Panc1 (cell line): ENCODE results near the gene NCOA4.
"Not testable (repeated sequence)": the region's sequence is repeated elsewhere in the genome, so short reads cannot be mapped to it uniquely, and the experiment has no call there.

Experiments
- POLR2AphosphoS5 ChIP-seq: IDR thresholded peaks from 2 replicates; pipeline ENCODE4 v1.6.1; 2012; ENCODE audit warnings: mild to moderate bottlenecking, low read depth, low read length, moderate library complexity
- SIN3A ChIP-seq: IDR thresholded peaks from 2 replicates; pipeline ENCODE4 v1.6.1; 2012; ENCODE audit warnings: low read depth, mild to moderate bottlenecking, low read length, moderate library complexity, borderline replicate concordance; ENCODE audit not compliant: insufficient read depth
- TF ChIP-seq, protein P1 (sequence below): fragments of 450-650 bp; IDR thresholded peaks from 2 replicates; pipeline ENCODE4 v1.5.1; 2017; ENCODE audit warnings: mild to moderate bottlenecking
- TF ChIP-seq, protein P2 (sequence below), 2 experiments: IDR thresholded peaks; 2 replicates each; pipeline ENCODE4 v1.6.1; 2011 to 2012; ENCODE audit warnings: low read depth in 2 of 2, control low read depth in 1 of 2, low read length in 1 of 2, mild to moderate bottlenecking in 1 of 2, moderate library complexity in 1 of 2; ENCODE audit not compliant: insufficient read depth in 1 of 2

DNA sequence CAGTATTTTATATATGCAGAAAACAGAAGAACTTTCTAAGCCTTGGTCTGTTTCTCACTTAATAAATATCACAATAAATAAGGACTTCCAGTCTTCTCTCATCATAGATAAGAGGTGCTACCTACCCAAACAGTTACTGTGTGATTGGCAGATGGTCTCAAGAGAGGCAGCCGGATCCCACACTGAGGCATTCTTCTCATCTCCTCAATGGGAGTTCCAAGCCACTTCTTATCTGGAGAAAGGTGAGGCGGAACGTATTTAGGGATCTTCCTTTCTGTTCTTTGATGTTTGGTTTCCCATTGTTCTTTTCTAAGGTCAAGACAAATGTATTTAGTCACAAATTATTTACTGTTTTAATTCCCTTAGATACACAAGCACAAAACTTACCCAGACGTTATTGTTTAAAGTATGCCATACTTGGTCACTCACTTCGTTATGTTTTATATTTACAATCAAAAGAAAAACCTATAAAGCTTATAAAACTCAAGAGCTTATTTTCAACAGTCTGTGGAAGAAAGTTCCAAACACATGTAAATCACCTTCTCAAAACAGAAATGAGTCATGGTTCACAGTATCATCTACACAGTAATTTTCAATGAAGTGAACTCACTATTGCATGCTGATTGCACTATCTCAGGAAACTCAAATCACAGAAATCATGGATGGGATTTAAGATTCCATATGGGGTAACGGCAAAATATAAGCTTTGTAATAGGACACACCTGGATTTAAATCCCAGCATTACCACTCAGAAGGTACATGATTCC lies 67.6 kb downstream of the NCOA4 start:
- TF ChIP-seq, protein P1, sequence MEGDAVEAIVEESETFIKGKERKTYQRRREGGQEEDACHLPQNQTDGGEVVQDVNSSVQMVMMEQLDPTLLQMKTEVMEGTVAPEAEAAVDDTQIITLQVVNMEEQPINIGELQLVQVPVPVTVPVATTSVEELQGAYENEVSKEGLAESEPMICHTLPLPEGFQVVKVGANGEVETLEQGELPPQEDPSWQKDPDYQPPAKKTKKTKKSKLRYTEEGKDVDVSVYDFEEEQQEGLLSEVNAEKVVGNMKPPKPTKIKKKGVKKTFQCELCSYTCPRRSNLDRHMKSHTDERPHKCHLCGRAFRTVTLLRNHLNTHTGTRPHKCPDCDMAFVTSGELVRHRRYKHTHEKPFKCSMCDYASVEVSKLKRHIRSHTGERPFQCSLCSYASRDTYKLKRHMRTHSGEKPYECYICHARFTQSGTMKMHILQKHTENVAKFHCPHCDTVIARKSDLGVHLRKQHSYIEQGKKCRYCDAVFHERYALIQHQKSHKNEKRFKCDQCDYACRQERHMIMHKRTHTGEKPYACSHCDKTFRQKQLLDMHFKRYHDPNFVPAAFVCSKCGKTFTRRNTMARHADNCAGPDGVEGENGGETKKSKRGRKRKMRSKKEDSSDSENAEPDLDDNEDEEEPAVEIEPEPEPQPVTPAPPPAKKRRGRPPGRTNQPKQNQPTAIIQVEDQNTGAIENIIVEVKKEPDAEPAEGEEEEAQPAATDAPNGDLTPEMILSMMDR = not testable (repeated sequence)
- TF ChIP-seq SIN3A, POLR2AphosphoS5: not testable (repeated sequence)
- TF ChIP-seq, protein P2, sequence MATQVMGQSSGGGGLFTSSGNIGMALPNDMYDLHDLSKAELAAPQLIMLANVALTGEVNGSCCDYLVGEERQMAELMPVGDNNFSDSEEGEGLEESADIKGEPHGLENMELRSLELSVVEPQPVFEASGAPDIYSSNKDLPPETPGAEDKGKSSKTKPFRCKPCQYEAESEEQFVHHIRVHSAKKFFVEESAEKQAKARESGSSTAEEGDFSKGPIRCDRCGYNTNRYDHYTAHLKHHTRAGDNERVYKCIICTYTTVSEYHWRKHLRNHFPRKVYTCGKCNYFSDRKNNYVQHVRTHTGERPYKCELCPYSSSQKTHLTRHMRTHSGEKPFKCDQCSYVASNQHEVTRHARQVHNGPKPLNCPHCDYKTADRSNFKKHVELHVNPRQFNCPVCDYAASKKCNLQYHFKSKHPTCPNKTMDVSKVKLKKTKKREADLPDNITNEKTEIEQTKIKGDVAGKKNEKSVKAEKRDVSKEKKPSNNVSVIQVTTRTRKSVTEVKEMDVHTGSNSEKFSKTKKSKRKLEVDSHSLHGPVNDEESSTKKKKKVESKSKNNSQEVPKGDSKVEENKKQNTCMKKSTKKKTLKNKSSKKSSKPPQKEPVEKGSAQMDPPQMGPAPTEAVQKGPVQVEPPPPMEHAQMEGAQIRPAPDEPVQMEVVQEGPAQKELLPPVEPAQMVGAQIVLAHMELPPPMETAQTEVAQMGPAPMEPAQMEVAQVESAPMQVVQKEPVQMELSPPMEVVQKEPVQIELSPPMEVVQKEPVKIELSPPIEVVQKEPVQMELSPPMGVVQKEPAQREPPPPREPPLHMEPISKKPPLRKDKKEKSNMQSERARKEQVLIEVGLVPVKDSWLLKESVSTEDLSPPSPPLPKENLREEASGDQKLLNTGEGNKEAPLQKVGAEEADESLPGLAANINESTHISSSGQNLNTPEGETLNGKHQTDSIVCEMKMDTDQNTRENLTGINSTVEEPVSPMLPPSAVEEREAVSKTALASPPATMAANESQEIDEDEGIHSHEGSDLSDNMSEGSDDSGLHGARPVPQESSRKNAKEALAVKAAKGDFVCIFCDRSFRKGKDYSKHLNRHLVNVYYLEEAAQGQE (IDR thresholded peaks at IDR 0.05; ENCODE audit: insufficient read depth in 1 of 2, low read depth in 2 of 2, low read length in 1 of 2) = not testable (repeated sequence)
